ENCODE measurements around the gene LEKR1.

LEKR1 gene

GRCh38 chr3:156782921-156783320, 43.2 kb upstream of the LEKR1 start:
- H3K4me1 ChIP-seq (ENCODE audit: insufficient read depth, poor library complexity, severe bottlenecking): peaks cover 61% of the 10 kb centered on the region
- TF ChIP-seq CTCF (IDR thresholded peaks at IDR 0.05; ENCODE audit: poor library complexity, severe bottlenecking): no peak
- no peaks in the 10 kb centered on the region for H3K27me3 ChIP-seq (ENCODE audit: insufficient read depth, poor library complexity, severe bottlenecking)
- DNase-seq (ENCODE audit: low spot score) (no peak), ATAC-seq (ENCODE audit: low read depth) (no peak)
- no peaks in the 10 kb centered on the region for H3K36me3 ChIP-seq (ENCODE audit: low read depth)
- H3K4me3 ChIP-seq (ENCODE audit: severe bottlenecking): no peak overlapping the region
- no peaks in the 10 kb centered on the region for H3K9me3 ChIP-seq (ENCODE audit: severe bottlenecking)
- peak overlapping the region; percentile 100 for H3K27ac ChIP-seq (ENCODE audit: poor library complexity, severe bottlenecking)

DNA sequence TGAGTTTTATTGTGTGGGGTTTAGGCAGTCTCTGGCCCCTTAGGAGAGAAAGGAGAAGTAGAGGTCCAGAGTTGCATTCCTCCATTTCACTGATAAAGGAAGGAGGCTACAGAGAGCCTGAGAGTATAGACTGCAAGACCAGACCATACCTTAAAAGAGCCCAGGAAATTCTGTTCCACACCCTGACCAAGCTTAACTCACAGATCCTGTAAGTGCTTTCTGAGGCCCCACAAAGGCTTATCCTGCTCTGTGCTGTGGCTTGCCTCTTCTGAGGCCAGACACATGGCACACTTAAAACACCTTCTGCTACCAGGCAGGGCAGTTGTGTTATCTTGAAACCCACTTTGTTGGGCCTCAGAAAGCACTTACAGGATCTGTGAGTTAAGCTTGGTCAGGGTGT, 39.2 kb upstream of the LEKR1 start:
- ATAC-seq (ENCODE audit: low read depth) (no peak), DNase-seq (ENCODE audit: low spot score) (no peak)
- peaks cover 73% of the 10 kb centered on the region for H3K4me1 ChIP-seq (ENCODE audit: insufficient read depth, poor library complexity, severe bottlenecking)
- H3K36me3 ChIP-seq (ENCODE audit: low read depth): no peaks in the 10 kb centered on the region
- H3K9me3 ChIP-seq (ENCODE audit: severe bottlenecking): no peaks in the 10 kb centered on the region
- H3K27me3 ChIP-seq (ENCODE audit: insufficient read depth, poor library complexity, severe bottlenecking): no peaks in the 10 kb centered on the region
- no peak for TF ChIP-seq CTCF (IDR thresholded peaks at IDR 0.05; ENCODE audit: poor library complexity, severe bottlenecking)
- no peak overlapping the region for H3K4me3 ChIP-seq (ENCODE audit: severe bottlenecking)
- peak overlapping the region; percentile 100 for H3K27ac ChIP-seq (ENCODE audit: poor library complexity, severe bottlenecking)

DNA sequence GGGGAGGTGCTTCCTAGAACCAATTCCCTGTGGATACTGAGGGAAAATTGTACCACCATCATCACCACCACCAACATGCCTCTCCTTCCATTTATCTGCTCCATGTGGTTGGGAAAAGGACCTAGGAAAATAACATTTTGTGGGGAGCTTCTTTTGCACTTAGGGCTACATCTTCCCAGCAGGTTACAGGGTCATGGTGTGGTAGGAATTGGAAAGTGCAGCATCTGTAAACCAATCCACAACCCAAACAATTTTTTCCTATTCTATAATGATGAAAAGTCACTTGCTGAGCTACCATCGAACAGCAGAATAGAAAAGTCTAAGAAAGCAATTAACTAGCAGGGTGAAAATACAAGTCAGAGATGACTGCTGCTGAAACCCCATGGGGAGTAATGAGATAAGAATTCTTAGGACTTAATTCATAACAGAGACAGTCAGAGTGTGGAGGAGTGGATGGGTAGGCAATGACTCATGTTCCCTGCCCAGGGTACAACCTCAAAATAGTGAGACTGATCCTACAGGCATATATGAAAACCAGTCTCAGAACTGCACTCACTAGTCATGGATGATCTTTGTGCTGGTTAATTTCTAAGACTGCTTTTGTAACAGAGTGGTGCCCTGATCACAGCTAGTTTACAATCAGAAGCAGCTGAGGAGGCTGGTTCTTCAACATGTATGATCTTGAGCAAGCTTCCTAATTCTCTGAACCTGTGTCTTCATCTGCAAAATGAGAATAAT, 38.1 kb upstream of the LEKR1 start:
- H3K27ac ChIP-seq (ENCODE audit: poor library complexity, severe bottlenecking): peak overlapping the region; percentile 100
- H3K9me3 ChIP-seq (ENCODE audit: severe bottlenecking): no peaks in the 10 kb centered on the region
- TF ChIP-seq CTCF (IDR thresholded peaks at IDR 0.05; ENCODE audit: poor library complexity, severe bottlenecking): no peak
- no peaks in the 10 kb centered on the region for H3K27me3 ChIP-seq (ENCODE audit: insufficient read depth, poor library complexity, severe bottlenecking)
- H3K4me3 ChIP-seq (ENCODE audit: severe bottlenecking): no peak overlapping the region
- H3K36me3 ChIP-seq (ENCODE audit: low read depth): no peaks in the 10 kb centered on the region
- DNase-seq (ENCODE audit: low spot score): no peak
- peak; percentile 92 for ATAC-seq (ENCODE audit: low read depth)
- H3K4me1 ChIP-seq (ENCODE audit: insufficient read depth, poor library complexity, severe bottlenecking): peaks cover 63% of the 10 kb centered on the region

DNA sequence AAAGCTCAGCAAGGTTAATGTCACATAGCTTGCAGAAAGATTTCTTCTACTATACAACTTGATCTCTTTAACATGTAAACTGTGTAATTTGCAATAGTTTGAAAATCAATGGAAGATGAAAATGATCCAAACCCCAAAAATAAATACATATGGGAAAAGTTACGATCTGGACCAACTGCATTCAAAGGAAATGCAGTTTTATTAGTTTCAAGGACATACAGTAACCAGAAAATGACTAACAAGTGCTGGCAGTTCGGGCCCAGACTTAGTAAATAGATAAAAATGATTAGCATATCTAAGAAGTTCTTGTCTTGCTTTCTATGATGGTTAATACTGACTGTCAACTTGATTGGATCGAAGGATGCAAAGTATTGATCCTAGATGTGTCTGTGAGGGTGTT, 37.3 kb upstream of the LEKR1 start:
- peaks cover 58% of the 10 kb centered on the region for H3K4me1 ChIP-seq (ENCODE audit: insufficient read depth, poor library complexity, severe bottlenecking)
- H3K4me3 ChIP-seq (ENCODE audit: severe bottlenecking): no peak overlapping the region
- DNase-seq (ENCODE audit: low spot score) (no peak), ATAC-seq (ENCODE audit: low read depth) (no peak)
- TF ChIP-seq CTCF (IDR thresholded peaks at IDR 0.05; ENCODE audit: poor library complexity, severe bottlenecking): no peak
- H3K27me3 ChIP-seq (ENCODE audit: insufficient read depth, poor library complexity, severe bottlenecking): no peaks in the 10 kb centered on the region
- H3K36me3 ChIP-seq (ENCODE audit: low read depth): no peaks in the 10 kb centered on the region
- H3K27ac ChIP-seq (ENCODE audit: poor library complexity, severe bottlenecking): peak overlapping the region; percentile 100
- no peaks in the 10 kb centered on the region for H3K9me3 ChIP-seq (ENCODE audit: severe bottlenecking)

DNA sequence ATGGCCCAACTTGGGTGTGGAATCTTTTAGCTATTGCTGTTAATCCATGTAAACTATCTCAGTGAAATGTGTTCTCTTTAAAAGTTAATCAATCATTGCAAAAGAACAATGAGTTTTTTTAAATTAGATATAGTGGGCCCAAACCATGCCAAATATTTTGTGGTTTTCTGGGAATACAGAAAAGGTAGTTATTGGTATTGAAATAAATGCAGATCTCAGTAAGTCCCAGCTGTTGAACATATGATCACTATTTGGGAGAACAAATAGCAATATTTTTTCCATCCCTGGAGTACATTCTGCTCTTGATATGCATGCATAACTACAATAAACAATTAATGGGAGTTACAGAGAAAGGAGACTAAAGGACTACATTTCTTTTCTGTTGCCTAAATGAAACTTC, 36.0 kb upstream of the LEKR1 start:
- no peaks in the 10 kb centered on the region for H3K36me3 ChIP-seq (ENCODE audit: low read depth)
- TF ChIP-seq CTCF (IDR thresholded peaks at IDR 0.05; ENCODE audit: poor library complexity, severe bottlenecking): no peak
- peak overlapping the region; percentile 100 for H3K27ac ChIP-seq (ENCODE audit: poor library complexity, severe bottlenecking)
- H3K9me3 ChIP-seq (ENCODE audit: severe bottlenecking): no peaks in the 10 kb centered on the region
- peaks cover 48% of the 10 kb centered on the region for H3K4me1 ChIP-seq (ENCODE audit: insufficient read depth, poor library complexity, severe bottlenecking)
- H3K4me3 ChIP-seq (ENCODE audit: severe bottlenecking): no peak overlapping the region
- no peaks in the 10 kb centered on the region for H3K27me3 ChIP-seq (ENCODE audit: insufficient read depth, poor library complexity, severe bottlenecking)
- ATAC-seq (ENCODE audit: low read depth): no peak
- no peak for DNase-seq (ENCODE audit: low spot score)

Measured in RWPE2 (cell line).